Amygdala (tissue), 56 donors: ENCODE measurements around the gene PIK3C2G.
"Not testable (repeated sequence)": the region's sequence is repeated elsewhere in the genome, so short reads cannot be mapped to it uniquely, and the experiment has no call there.

Experiments
- DNase-seq, 56 donors: peaks; one replicate each; lab custom pipeline; 2025; lab: John Stamatoyannopoulos, UW

The PIK3C2G gene

GRCh38 chr12:18261273-18261672 is at the start of gene PIK3C2G:
TSS of gene PIK3C2G (plus strand) at chr12:18261518. CDS start at chr12:18282082, 20,564 bp downstream.
- no peak for DNase-seq

DNA sequence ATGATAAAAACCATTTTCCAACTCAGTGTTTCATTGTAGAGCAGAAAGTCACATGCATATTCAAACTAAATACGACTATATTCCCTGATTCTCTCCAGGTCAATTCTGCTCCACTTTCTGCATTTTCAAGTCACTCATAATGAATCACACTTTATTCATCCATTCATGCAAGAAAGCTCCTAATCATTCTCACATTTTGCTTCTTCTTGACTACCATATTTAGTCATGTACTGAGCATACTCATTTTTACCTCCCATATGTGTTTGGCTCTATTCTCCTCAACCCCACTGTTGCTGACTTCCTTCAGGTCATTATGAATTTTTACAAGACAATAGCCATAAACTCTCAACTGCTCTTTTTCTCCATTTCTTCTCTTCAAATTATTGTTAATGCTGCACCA is 43.4 kb upstream of the PIK3C2G start:
- DNase-seq: no peak

DNA sequence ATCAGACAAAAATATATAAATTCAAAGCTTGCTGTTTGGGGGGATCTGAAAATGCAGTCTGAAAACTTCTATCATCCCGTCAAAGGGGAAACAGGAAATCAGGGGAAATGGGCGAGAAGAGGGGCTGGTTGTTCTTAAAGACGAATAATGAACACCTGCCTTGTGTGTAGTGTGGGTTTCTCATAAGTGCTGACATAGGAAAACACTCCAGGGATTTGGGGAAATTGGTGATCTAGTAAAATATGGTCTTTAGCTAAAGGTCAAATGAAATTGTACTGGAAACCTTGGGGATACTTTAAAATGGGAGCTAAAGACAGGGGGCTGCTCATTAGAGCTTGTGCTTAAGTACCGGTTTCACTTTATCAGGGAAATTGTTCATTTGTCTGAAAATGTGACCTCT is 39.6 kb upstream of the PIK3C2G start:
- DNase-seq: no peak

DNA sequence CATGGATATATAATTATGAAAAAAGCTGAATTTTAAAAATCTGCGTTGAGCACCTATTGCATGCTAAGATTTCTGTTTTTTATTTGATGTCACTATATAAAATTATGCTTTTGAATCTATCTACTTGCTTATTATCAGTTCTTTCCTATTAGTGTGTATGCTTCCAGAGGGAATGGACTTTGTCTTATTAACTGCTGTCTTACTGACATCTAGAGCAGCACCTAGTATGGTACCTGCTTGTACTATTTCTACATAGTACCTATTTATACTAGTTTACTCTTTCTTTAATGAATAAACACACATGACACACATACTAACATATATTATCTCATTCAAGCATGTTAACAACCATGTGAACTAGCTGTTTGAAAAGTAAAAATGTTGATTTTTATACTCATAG is 38.6 kb upstream of the PIK3C2G start:
- no peak for DNase-seq

- no peak for DNase-seq
Observed at GRCh38 chr12:18224745-18225144, 36.6 kb upstream of the PIK3C2G start.

DNA sequence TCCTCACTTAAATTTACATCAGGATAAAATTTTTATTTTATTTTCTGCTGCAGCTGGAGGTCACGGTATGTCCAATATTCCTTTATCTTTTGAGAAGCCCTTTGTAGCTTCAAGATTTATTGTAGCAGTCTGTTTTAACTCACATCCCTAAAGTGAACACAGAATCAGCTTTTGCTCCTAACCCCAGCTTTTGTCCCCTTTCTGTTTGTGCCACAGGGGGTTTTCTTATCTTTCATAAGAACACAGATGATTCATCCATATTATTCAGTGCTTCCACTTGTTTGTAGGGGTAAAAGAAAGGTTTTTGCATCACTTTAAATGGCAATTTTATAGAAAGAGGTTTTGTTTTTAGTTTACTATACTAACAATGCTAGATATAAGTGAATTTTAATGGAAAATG is 21.8 kb upstream of the PIK3C2G start:
- DNase-seq: no peak

DNA sequence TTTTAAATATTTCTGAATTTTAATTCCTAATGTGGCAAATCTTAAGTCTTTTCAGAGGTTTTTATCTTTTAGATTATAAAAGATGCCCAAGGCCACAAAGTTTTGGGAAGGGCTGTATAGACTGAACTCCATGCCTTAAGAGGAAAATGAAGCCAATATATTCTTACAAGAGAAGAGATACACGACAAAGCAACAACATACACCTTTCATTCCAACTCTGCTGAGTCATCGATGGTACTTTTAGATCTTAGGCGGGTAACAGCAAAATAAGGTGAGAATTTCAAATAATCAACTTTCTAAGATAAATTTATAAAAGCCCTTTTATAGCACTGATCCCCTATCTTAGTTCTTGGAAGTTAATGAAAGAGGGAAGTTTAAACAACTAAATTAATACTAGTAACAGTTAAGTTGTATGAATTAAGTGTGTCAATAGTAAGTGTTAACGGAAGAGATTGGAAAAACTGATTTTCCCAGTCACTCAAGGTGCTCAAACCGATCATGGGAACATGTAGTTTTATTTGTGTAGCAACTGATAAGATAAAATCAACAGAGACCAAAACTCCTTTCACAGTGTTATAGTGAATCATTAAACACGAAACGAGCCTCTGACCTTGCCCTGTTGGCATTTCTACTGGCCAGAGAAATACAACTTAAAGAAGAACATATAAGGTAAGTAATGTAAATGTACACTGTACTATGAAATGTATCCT is 18.8 kb upstream of the PIK3C2G start:
- DNase-seq: no peak

GRCh38 chr12:18243238-18243637 is 18.1 kb upstream of the PIK3C2G start:
- no peak for DNase-seq

DNA sequence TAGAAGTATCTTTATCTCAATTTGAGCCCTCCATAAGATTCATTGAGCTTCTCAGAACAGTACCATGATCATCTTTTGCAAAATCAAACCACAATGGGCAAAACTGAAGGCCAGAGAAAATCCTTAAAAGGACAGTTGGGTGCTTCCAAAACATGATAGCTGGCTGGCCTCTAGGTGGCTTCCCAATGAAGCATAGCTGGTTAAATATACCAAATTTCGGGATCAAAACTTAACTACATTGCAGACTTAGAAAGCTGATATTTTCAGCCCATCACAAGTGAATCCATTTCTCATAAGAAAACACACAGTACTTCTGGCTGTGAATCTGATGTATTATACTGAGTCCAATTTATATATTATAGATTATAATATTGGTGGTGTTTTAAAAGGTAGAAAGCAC is 15.3 kb upstream of the PIK3C2G start:
- no peak for DNase-seq

DNA sequence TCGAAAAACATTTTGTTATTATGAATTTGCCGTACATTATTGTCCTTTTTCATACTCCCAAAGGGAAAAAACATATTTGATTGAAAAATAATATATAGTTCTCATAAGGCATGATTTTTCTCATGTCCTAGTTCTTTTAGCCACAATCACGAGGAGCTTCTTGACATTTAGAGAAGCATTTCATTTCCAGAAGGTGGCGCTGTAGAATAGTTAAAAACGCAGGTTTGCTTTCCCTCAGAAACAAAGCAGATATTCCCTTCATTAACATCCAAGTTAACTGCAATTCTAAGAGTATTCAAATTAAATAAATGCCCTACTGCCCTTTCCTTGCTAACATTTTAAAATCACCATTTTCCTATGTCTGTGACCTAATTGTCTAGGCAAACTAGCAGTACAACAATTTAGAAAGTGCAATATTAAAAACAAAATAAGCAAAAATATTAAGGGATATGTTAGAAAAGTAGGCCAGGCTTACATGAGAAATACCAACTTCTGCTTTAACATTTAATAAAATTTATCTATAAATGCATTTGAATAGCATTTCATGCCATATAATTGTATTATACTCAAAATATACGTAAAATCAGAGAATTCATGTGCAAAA is 10.9 kb upstream of the PIK3C2G start:
- peak in 5 of 56 donors; percentile 1 to 60 (median 4) for DNase-seq

GRCh38 chr12:18254081-18254480 is 7.2 kb upstream of the PIK3C2G start:
- DNase-seq: no peak

GRCh38 chr12:18255004-18255403 is 6.3 kb upstream of the PIK3C2G start:
- DNase-seq: not testable (repeated sequence)

- no peak for DNase-seq
Observed at GRCh38 chr12:18257251-18257650, 4.1 kb upstream of the PIK3C2G start.

DNA sequence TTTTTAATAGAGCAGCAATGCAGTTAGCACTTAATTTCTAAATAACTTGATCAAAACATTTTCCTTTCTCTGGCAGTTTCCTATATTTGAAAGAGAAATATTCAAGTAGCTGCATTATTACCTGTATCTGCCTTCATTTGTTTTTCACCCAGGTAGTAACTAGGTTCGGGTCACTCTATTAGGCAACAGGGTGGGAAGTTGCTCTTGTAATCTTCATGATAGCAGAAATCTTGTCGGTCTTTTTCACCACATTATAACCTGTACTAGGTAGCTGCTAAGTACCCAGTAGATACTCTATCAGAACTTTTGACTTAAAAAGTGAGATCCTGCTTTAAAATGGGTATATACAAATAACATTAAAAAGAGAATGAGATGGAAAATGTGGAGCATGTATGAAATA is 2.4 kb upstream of the PIK3C2G start:
- no peak for DNase-seq

DNA sequence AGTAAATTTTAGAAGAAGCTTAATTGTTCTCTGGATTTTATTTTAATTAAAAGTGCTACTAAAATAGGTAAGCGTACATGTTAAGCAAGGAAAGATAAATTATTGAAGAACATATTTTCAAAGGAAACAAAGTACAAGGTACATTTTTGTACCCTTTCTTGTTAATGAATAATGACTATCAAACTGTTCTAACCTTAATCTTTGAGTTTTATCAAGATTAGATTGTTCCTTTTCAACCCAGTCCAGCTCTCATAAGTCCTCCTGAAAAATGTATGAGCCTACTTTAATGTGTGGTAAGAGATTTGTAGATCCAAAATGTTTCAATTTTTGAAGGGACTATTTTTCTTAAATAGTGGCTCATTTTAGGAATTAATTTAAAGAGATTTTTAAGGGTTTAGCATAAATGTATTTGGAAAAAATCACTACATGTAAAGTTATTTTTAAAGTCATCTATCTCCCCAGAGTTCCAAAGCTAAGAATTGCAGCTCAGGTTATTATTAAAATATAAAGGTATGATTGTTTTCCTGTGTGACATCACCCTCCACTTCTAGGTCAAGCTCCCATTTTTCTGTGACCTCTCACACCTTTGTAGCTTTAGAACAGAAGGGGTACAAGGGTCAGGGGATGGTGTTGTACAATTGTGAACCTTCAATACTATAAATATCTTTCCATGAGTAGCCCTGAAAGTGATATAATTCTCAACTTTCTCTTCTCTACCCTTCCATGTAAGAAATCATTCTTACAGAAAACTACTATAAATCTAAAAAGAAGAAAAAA is 1.2 kb upstream of the PIK3C2G start:
- no peak for DNase-seq

- DNase-seq: no peak
Observed at GRCh38 chr12:18261906-18262305, 588 bp downstream of the PIK3C2G start.

- DNase-seq: no peak
Observed at GRCh38 chr12:18262514-18262913, 1.2 kb downstream of the PIK3C2G start.

DNA sequence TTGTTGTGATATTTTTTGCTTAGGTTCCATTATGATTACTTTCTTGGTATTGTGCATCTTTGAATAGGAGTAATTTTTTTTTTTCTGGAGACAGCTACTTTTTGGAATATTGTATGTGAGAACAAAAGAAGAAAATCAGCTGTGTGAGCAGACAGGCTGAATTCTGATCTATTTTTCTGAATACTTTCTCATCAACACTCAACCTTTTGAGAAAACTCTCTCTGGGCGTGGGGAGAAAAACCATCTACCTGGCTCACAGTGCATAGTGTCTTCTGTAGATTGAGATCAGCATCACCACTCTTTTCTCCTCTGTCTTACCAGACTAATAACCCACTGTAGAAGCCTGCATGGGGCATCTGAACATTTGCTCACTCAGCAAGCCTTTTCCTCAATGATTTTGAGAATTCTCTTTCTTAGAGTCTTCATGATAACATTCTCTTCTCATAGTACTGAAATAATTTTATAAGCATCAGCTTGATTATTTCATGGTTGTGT is 3.3 kb downstream of the PIK3C2G start:
- DNase-seq: no peak

DNA sequence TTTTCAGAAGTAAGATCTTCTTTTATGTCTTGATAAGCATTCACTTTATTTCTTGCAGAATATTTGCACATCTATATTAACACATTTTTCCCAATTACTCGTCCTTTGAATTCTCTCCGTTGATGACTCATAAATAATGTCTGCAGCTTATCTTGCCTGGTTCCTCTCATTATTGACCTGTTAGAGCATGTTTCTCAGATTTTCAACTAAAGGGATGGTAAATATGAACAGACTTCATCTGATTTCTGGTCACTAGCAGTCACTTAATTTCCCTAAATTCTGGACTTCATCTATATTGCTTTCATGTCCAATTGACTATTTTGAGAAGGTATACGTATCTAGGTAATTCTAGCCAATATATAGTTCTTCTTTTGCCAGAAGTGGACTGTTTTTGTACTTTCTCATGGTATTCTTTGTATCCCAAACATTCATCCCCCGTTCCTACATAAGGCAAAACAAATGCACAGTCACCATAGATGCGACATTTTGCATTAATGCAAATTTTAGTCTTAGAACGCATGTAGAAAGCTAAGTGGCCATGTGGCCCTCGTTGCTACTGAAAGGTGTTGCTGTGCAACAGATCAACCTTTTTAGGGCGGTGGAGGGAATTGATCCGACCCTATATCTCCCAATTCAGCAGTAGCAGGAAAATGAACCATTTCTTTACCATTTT is 6.2 kb downstream of the PIK3C2G start:
- DNase-seq: no peak

- no peak for DNase-seq
Observed at GRCh38 chr12:18270958-18271460, 9.7 kb downstream of the PIK3C2G start.

GRCh38 chr12:18275981-18276380 is 14.7 kb downstream of the PIK3C2G start:
- DNase-seq: no peak
